Measurements from ENCODE around the gene MET. TPM values are rescaled to one million over a fixed set of nuclear protein-coding genes. Genes with fewer than 3 reads are reported as not detected.

The MET gene
- total and polyA plus RNA-seq, 2 donors from 2014 or later: 13.4 to 225 TPM

DNA sequence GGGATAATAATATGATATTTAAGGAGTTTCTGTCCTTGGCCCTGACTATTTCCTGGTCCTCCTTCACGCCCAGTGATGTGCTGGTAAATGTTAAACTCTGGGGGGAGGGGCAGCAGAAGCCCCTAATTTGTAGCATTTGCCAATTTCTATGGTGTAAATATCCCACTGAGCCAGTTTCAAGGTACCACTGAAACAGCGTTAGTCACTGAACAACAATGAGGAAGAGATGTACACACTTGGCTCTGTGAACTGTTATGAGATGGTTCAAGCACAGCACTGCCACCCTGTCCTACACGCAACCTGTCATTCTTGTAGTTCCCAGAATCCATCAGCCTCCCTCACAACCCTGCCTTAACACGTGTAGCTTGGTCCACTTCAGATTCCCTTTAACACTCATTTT is 39.8 kb downstream of the MET start:
- TF ChIP-seq, protein P1, sequence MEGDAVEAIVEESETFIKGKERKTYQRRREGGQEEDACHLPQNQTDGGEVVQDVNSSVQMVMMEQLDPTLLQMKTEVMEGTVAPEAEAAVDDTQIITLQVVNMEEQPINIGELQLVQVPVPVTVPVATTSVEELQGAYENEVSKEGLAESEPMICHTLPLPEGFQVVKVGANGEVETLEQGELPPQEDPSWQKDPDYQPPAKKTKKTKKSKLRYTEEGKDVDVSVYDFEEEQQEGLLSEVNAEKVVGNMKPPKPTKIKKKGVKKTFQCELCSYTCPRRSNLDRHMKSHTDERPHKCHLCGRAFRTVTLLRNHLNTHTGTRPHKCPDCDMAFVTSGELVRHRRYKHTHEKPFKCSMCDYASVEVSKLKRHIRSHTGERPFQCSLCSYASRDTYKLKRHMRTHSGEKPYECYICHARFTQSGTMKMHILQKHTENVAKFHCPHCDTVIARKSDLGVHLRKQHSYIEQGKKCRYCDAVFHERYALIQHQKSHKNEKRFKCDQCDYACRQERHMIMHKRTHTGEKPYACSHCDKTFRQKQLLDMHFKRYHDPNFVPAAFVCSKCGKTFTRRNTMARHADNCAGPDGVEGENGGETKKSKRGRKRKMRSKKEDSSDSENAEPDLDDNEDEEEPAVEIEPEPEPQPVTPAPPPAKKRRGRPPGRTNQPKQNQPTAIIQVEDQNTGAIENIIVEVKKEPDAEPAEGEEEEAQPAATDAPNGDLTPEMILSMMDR (IDR thresholded peaks at IDR 0.05; ENCODE audit: borderline replicate concordance, extremely low read depth, insufficient read depth): no peak
- intact Hi-C loops (cut with DNase I): no loop called here
- Histone ChIP-seq H3K9me3 (ENCODE audit: control insufficient read depth in 2 of 3, insufficient read depth in 1 of 3, low read length in 3 of 3) (no peaks in the 10 kb centered on the region), H3K36me3 (ENCODE audit: control insufficient read depth in 2 of 3, insufficient read depth in 3 of 3, low read length in 3 of 3) (no peaks in the 10 kb centered on the region), H3K27ac (ENCODE audit: low read depth in 2 of 2, low read length in 2 of 2) (no peak overlapping the region), H3K4me1 (ENCODE audit: control insufficient read depth in 2 of 3, insufficient read depth in 2 of 3, low read depth in 1 of 3, low read length in 3 of 3) (peaks cover 0 to 3% (median 0%) of the 10 kb centered on the region in 3 donors), H3K4me3 (ENCODE audit: low read length in 3 of 3) (no peak overlapping the region), H3K9ac (ENCODE audit: low read length in 3 of 3) (no peak overlapping the region), H3K27me3 (ENCODE audit: control insufficient read depth, insufficient read depth, low read length) (no peaks in the 10 kb centered on the region)
- FAIRE-seq (no peak), DNase-seq (no peak)

DNA sequence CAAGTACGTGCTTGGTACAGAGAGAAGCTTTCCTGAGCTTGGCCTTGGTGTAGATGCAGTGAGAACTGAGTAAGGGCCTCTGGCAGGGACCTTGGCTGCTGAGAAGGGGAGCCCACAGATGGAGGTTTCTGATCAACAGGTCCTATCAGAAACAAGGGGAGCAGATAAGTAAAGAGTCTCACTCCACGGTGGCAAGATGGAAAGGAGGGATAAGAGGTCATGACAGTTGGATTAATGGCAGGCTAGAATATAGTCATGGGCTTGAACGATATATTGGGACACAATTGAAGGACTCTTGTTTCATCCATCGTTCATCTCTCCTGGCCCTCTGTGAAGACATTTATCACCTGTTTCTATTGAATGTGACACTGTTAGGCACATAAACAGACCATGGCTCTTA is 41.5 kb downstream of the MET start:
- Histone ChIP-seq H3K36me3 (ENCODE audit: control insufficient read depth in 2 of 3, insufficient read depth in 3 of 3, low read length in 3 of 3) (no peaks in the 10 kb centered on the region), H3K4me3 (ENCODE audit: low read length in 3 of 3) (no peak overlapping the region), H3K4me1 (ENCODE audit: control insufficient read depth in 2 of 3, insufficient read depth in 2 of 3, low read depth in 1 of 3, low read length in 3 of 3) (peaks cover 0 to 3% (median 0%) of the 10 kb centered on the region in 3 donors), H3K9me3 (ENCODE audit: control insufficient read depth in 2 of 3, insufficient read depth in 1 of 3, low read length in 3 of 3) (no peaks in the 10 kb centered on the region), H3K27me3 (ENCODE audit: control insufficient read depth, insufficient read depth, low read length) (no peaks in the 10 kb centered on the region), H3K9ac (ENCODE audit: low read length in 3 of 3) (no peak overlapping the region), H3K27ac (ENCODE audit: low read depth in 2 of 2, low read length in 2 of 2) (no peak overlapping the region)
- intact Hi-C loops (cut with DNase I): no loop called here
- FAIRE-seq: no peak
- TF ChIP-seq, protein P1 (IDR thresholded peaks at IDR 0.05; ENCODE audit: borderline replicate concordance, extremely low read depth, insufficient read depth): no peak
- no peak for DNase-seq

GRCh38 chr7:116713918-116714317 is 41.9 kb downstream of the MET start:
- peaks cover 0 to 3% (median 0%) of the 10 kb centered on the region in 3 donors for H3K4me1 ChIP-seq (ENCODE audit: control insufficient read depth in 2 of 3, insufficient read depth in 2 of 3, low read depth in 1 of 3, low read length in 3 of 3)
- H3K36me3 ChIP-seq (ENCODE audit: control insufficient read depth in 2 of 3, insufficient read depth in 3 of 3, low read length in 3 of 3): no peaks in the 10 kb centered on the region
- no peaks in the 10 kb centered on the region for H3K9me3 ChIP-seq (ENCODE audit: control insufficient read depth in 2 of 3, insufficient read depth in 1 of 3, low read length in 3 of 3)
- no peak overlapping the region for H3K9ac ChIP-seq (ENCODE audit: low read length in 3 of 3)
- no peak overlapping the region for H3K4me3 ChIP-seq (ENCODE audit: low read length in 3 of 3)
- FAIRE-seq (no peak), DNase-seq (no peak)
- no peaks in the 10 kb centered on the region for H3K27me3 ChIP-seq (ENCODE audit: control insufficient read depth, insufficient read depth, low read length)
- TF ChIP-seq, protein P1 (IDR thresholded peaks at IDR 0.05; ENCODE audit: borderline replicate concordance, extremely low read depth, insufficient read depth): no peak
- intact Hi-C loops (cut with DNase I): no loop called here
- no peak overlapping the region for H3K27ac ChIP-seq (ENCODE audit: low read depth in 2 of 2, low read length in 2 of 2)

DNA sequence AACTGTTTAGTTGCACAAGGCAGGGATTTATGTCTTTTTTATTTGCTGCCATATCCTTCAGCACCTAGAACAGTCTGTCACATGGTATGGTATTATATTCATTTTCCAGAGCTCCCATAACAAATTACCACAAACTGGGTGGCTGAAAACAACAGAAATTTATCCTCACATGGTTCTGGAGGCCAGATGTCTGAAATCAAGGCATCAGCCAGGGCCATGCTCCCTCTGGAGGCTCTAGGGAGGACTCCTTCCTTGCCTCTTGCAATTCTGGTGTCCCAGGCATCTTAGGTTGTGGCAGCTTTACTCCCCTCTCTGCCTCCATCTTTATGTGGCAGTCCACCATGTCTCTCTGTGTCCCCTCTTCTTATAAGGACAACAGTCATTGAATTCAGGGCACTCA is 43.1 kb downstream of the MET start:
- Histone ChIP-seq H3K27me3 (ENCODE audit: control insufficient read depth, insufficient read depth, low read length) (no peaks in the 10 kb centered on the region), H3K9me3 (ENCODE audit: control insufficient read depth in 2 of 3, insufficient read depth in 1 of 3, low read length in 3 of 3) (no peaks in the 10 kb centered on the region), H3K27ac (ENCODE audit: low read depth in 2 of 2, low read length in 2 of 2) (no peak overlapping the region), H3K4me1 (ENCODE audit: control insufficient read depth in 2 of 3, insufficient read depth in 2 of 3, low read depth in 1 of 3, low read length in 3 of 3) (peaks cover 0 to 3% (median 0%) of the 10 kb centered on the region in 3 donors), H3K4me3 (ENCODE audit: low read length in 3 of 3) (no peak overlapping the region), H3K9ac (ENCODE audit: low read length in 3 of 3) (no peak overlapping the region), H3K36me3 (ENCODE audit: control insufficient read depth in 2 of 3, insufficient read depth in 3 of 3, low read length in 3 of 3) (no peaks in the 10 kb centered on the region)
- FAIRE-seq: no peak
- TF ChIP-seq, protein P1 (IDR thresholded peaks at IDR 0.05; ENCODE audit: borderline replicate concordance, extremely low read depth, insufficient read depth): no peak
- no peak for DNase-seq
- intact Hi-C loops (cut with DNase I): no loop called here
